Spleen (tissue), 11 donors: ENCODE results near the gene LATS1. TPM values are rescaled to one million over a fixed set of nuclear protein-coding genes. Genes with fewer than 3 reads are reported as not detected.

ENCODE experiments used
- DNase-seq: peaks from one replicate; pipeline ENCODE4 v3.0.0-alpha.2; 2020
- H3K27ac ChIP-seq, 8 donors: fragments of 200-600 bp; sonication (generic) in 7 of 8; 1 replicate in 4 of 8; 2 replicates in 4 of 8; pipeline versions ENCODE4 v1.5.0 to v1.8.0; 2016 to 2021; ENCODE audit warnings: inconsistent platforms in 4 of 8, mild to moderate bottlenecking in 4 of 8, moderate library complexity in 1 of 8
- H3K27me3 ChIP-seq, 7 donors: fragments of 200-600 bp; sonication (generic) in 6 of 7; replicated peaks in 1 of 7; 1 replicate in 4 of 7; 2 replicates in 3 of 7; pipeline versions ENCODE4 v1.5.0 to v1.8.0; 2016 to 2021; ENCODE audit warnings: inconsistent platforms in 3 of 7, mild to moderate bottlenecking in 1 of 7
- H3K36me3 ChIP-seq, 6 donors: fragments of 200-600 bp; sonication (generic) in 5 of 6; 1 replicate in 4 of 6; 2 replicates in 2 of 6; pipeline versions ENCODE4 v1.5.0 to v1.8.0; 2016 to 2021; ENCODE audit warnings: inconsistent platforms in 2 of 6
- H3K4me1 ChIP-seq, 6 donors: fragments of 200-600 bp; sonication (generic) in 5 of 6; 1 replicate in 3 of 6; 2 replicates in 3 of 6; pipeline versions ENCODE4 v1.5.0 to v1.8.0; 2016 to 2021; ENCODE audit warnings: inconsistent platforms in 3 of 6
- H3K4me3 ChIP-seq, 8 donors: fragments of 200-600 bp; sonication (generic) in 7 of 8; 1 replicate in 4 of 8; 2 replicates in 4 of 8; pipeline versions ENCODE4 v1.5.0 to v1.8.0; 2016 to 2021; ENCODE audit warnings: inconsistent platforms in 4 of 8, mild to moderate bottlenecking in 4 of 8, moderate library complexity in 2 of 8
- H3K9me3 ChIP-seq, 8 donors: fragments of 200-600 bp; sonication (generic) in 7 of 8; 1 replicate in 4 of 8; 2 replicates in 4 of 8; pipeline versions ENCODE4 v1.5.0 to v1.8.0; 2016 to 2021; ENCODE audit warnings: inconsistent platforms in 4 of 8
- POLR2A ChIP-seq, 3 donors: fragments of 450-650 bp; IDR thresholded peaks; one replicate each; pipeline ENCODE4 v1.5.1; 2017; ENCODE audit warnings: antibody characterized with exemption in 3 of 3, mild to moderate bottlenecking in 1 of 3
- POLR2AphosphoS5 ChIP-seq, 3 donors: sonication (generic); formaldehyde crosslinking; IDR thresholded peaks; one replicate each; pipeline ENCODE4 v1.5.1; 2017; ENCODE audit warnings: antibody characterized with exemption in 3 of 3
- WGBS, 5 donors: extraction: QIAGEN DNeasy Blood & Tissue Kit in 3 of 5; methylation state at CpG; one replicate each; pipeline versions ENCODE4 v1.1.5 to v1.1.7; 2013 to 2018; 5-methylcytosine and 5-hydroxymethylcytosine counted together
- intact Hi-C: fragments of 100-400 bp; cut with DNase I; formaldehyde crosslinking; loops from one replicate; pipeline ENCODE4 v1.15.0; 2023; ENCODE audit warnings: low total_unique reads
- polyA plus RNA-seq, 3 donors: library from polyadenylated mRNA; stranded (reverse); fragments of 200-250 nt; gene quantifications; one replicate each; pipeline ENCODE4 v1.2.1, GENCODE V29; 2013
- total RNA-seq, 7 donors: library from RNA; depleted of rRNA in 3 of 7; stranded (reverse); fragments of >200 nt in 3 of 7; fragmentation: NEBNext Ultra II Directional in 4 of 7; extraction: Animal tissue kit (Norgen Biotek cat#: 25700) in 4 of 7; gene quantifications; one replicate each; pipeline versions ENCODE4 v1.1.0 to v1.2.1, GENCODE V29; 2016 to 2021
- TF ChIP-seq, protein P1 (sequence below), 11 experiments: fragments of 200-600 bp in 7 of 11; fragments of 450-650 bp in 4 of 11; sonication (generic) in 4 of 11; IDR thresholded peaks in 8 of 11; conservative IDR thresholded peaks in 3 of 11; 1 replicate in 7 of 11; 2 replicates in 4 of 11; pipeline versions ENCODE4 v1.4.0 to v1.8.0; 2016 to 2021; ENCODE audit warnings: antibody characterized with exemption in 11 of 11, inconsistent platforms in 4 of 11, mild to moderate bottlenecking in 1 of 11
- donor health status: healthy with polysubstance abuse.
- donor health status: DM: no; HTN: no; CAD: no; lungs with moderate emphysema.
- donor health status: DM: no; HTN: no; CAD: no.
- donor health status: Bipolar disorder and iron deficiency.
- donor health status: healthy.
- donor health status: DM: no; HTN: no; CAD: no.
- donor health status: DM: yes; HTN: yes; CAD: no.

Gene LATS1
- total and polyA plus RNA-seq, 10 donors = 5.0 to 40.9 (median 33.5) TPM

- no peak for DNase-seq
Measured at GRCh38 chr6:149698175-149698574, 19.7 kb downstream of the LATS1 start.

GRCh38 chr6:149696901-149697300, 21.0 kb downstream of the LATS1 start:
- Histone ChIP-seq H3K27me3 (no peaks in the 10 kb centered on the region), H3K36me3 (peaks cover 0 to 94% (median 34%) of the 10 kb centered on the region in 6 donors), H3K9me3 (no peaks in the 10 kb centered on the region), H3K4me3 (no peak overlapping the region), H3K27ac (no peak overlapping the region), H3K4me1 (peaks cover 1 to 55% (median 14%) of the 10 kb centered on the region in 6 donors)
- WGBS, 5 donors = 50 to 77% (median 68%) methylated on average over 1 of the region's 1 CpG
- DNase-seq = no peak
- TF ChIP-seq POLR2A (IDR thresholded peaks at IDR 0.05) = no peak
- TF ChIP-seq, protein P1, sequence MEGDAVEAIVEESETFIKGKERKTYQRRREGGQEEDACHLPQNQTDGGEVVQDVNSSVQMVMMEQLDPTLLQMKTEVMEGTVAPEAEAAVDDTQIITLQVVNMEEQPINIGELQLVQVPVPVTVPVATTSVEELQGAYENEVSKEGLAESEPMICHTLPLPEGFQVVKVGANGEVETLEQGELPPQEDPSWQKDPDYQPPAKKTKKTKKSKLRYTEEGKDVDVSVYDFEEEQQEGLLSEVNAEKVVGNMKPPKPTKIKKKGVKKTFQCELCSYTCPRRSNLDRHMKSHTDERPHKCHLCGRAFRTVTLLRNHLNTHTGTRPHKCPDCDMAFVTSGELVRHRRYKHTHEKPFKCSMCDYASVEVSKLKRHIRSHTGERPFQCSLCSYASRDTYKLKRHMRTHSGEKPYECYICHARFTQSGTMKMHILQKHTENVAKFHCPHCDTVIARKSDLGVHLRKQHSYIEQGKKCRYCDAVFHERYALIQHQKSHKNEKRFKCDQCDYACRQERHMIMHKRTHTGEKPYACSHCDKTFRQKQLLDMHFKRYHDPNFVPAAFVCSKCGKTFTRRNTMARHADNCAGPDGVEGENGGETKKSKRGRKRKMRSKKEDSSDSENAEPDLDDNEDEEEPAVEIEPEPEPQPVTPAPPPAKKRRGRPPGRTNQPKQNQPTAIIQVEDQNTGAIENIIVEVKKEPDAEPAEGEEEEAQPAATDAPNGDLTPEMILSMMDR (IDR thresholded peaks at IDR 0.05 in 8 of 11, conservative IDR thresholded peaks at IDR 0.05 in 3 of 11) = no peak
- no peak for TF ChIP-seq POLR2AphosphoS5 (IDR thresholded peaks at IDR 0.05)
- intact Hi-C loops = no loop called here

More at GRCh38 chr6:149698175-149698574, 19.7 kb downstream of the LATS1 start:
- WGBS, 5 donors = 90 to 100% (median 94%) methylated on average over 2 of the region's 2 CpGs
- Histone ChIP-seq H3K27me3 (no peaks in the 10 kb centered on the region), H3K4me1 (peaks cover 6 to 66% (median 23%) of the 10 kb centered on the region in 6 donors), H3K4me3 (no peak overlapping the region), H3K27ac (no peak overlapping the region), H3K36me3 (peaks cover 0 to 83% (median 27%) of the 10 kb centered on the region in 6 donors), H3K9me3 (no peaks in the 10 kb centered on the region)
- intact Hi-C loops = no loop called here
- TF ChIP-seq POLR2A (IDR thresholded peaks at IDR 0.05) = no peak
- TF ChIP-seq, protein P1 (IDR thresholded peaks at IDR 0.05 in 8 of 11, conservative IDR thresholded peaks at IDR 0.05 in 3 of 11) = no peak
- TF ChIP-seq POLR2AphosphoS5 (IDR thresholded peaks at IDR 0.05) = no peak

DNA sequence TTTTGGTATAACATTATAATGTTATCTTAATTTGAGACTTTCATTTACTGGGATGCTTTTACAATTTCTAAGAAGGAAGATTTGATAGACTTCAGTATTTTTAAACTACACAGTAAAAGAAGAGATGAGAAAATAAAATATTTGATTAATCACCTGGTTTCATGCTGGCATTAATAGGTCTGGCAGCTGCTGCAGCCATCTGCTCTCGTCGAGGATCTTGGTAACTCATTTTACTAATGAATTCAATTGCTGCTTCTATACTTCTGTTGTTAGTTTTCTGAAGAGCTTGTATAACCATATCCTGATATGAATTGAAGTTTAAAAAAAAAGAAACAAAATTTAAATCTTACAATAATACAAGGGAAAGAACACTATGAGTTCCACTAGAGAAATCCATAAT, 23.0 kb downstream of the LATS1 start:
- TF ChIP-seq, protein P1 (IDR thresholded peaks at IDR 0.05 in 8 of 11, conservative IDR thresholded peaks at IDR 0.05 in 3 of 11) = no peak
- no peak for TF ChIP-seq POLR2A (IDR thresholded peaks at IDR 0.05)
- no peak for TF ChIP-seq POLR2AphosphoS5 (IDR thresholded peaks at IDR 0.05)
- Histone ChIP-seq H3K4me1 (peaks cover 0 to 35% (median 4%) of the 10 kb centered on the region in 6 donors), H3K4me3 (no peak overlapping the region), H3K27ac (no peak overlapping the region), H3K27me3 (no peaks in the 10 kb centered on the region), H3K9me3 (no peaks in the 10 kb centered on the region), H3K36me3 (peaks cover 0 to 94% (median 44%) of the 10 kb centered on the region in 6 donors)
- WGBS, 5 donors = 91 to 93% (median 93%) methylated on average over 2 of the region's 2 CpGs
- intact Hi-C loops = no loop called here
- DNase-seq = no peak

DNA sequence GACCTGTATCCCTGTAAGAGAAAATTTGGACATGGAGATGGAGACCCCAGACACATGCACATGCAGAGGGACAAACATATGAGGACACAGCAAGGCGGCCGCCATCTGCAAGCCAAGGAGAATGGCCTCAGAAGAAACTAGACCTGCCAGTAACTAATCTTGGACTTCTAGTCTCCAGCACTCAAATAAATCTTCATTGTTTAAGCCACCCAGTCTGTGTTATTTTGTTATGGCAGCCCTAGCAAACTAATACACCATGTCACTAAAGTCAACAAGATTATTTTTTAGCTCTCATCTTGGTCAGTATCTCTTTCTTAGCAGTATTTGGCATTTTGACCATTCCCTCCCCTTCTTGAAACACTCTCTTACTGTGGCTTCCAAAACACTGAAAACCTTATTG, 26.7 kb downstream of the LATS1 start:
- Histone ChIP-seq H3K27me3 (no peaks in the 10 kb centered on the region), H3K27ac (no peak overlapping the region), H3K4me1 (peaks cover 0 to 5% (median 0%) of the 10 kb centered on the region in 6 donors), H3K4me3 (no peak overlapping the region), H3K9me3 (no peaks in the 10 kb centered on the region), H3K36me3 (peaks cover 0 to 98% (median 40%) of the 10 kb centered on the region in 6 donors)
- DNase-seq = no peak
- TF ChIP-seq, protein P1 (IDR thresholded peaks at IDR 0.05 in 8 of 11, conservative IDR thresholded peaks at IDR 0.05 in 3 of 11) = no peak
- TF ChIP-seq POLR2AphosphoS5 (IDR thresholded peaks at IDR 0.05) (no peak), POLR2A (IDR thresholded peaks at IDR 0.05) (no peak)
- WGBS, 5 donors = 88 to 98% (median 97%) methylated on average over 2 of the region's 2 CpGs
- intact Hi-C loops = no loop called here
